Fibroblast of lung (primary cell): ENCODE results near the gene G0S2. TPM values are rescaled to one million over a fixed set of nuclear protein-coding genes. Genes with fewer than 3 reads are reported as not detected.
"Not testable (repeated sequence)": the region's sequence is repeated elsewhere in the genome, so short reads cannot be mapped to it uniquely, and the experiment has no call there.

Source experiments
- DNase-seq, 2 donors: peaks; one replicate each; pipeline versions ENCODE4 v3.0.0 to v3.0.0-alpha.2; 2010; ENCODE audit warnings: low read depth in 2 of 2
- H2AFZ ChIP-seq: 2 replicates; pipeline ENCODE4 v1.5.1; 2012; ENCODE audit warnings: low read length, control low read depth, inconsistent platforms
- H3K27ac ChIP-seq: 2 replicates; pipeline ENCODE4 v1.5.1; 2011; ENCODE audit warnings: low read length, control low read depth; ENCODE audit not compliant: insufficient read depth
- H3K27me3 ChIP-seq: 2 replicates; pipeline ENCODE4 v1.5.1; 2011; ENCODE audit warnings: mild to moderate bottlenecking, low read length; ENCODE audit not compliant: control insufficient read depth, insufficient read depth
- H3K36me3 ChIP-seq: 2 replicates; pipeline ENCODE4 v1.5.1; 2011; ENCODE audit warnings: low read length; ENCODE audit not compliant: control insufficient read depth, insufficient read depth
- H3K4me1 ChIP-seq: 2 replicates; pipeline ENCODE4 v1.5.1; 2011; ENCODE audit warnings: low read length; ENCODE audit not compliant: control insufficient read depth, insufficient read depth; ENCODE audit errors: extremely low read depth
- H3K4me2 ChIP-seq: 2 replicates; pipeline ENCODE4 v1.5.1; 2011; ENCODE audit warnings: low read length, control low read depth; ENCODE audit not compliant: insufficient read depth; ENCODE audit errors: extremely low read depth
- H3K4me3 ChIP-seq, 4 experiments: fragments of 200-600 bp in 1 of 4; sonication (generic) in 1 of 4; replicated peaks in 1 of 4; 2 replicates each; pipeline ENCODE4 v1.5.1; 2011 to 2016; ENCODE audit warnings: low read length in 4 of 4, low read depth in 3 of 4, mild to moderate bottlenecking in 3 of 4, control low read depth in 2 of 4, inconsistent platforms in 1 of 4, mixed read lengths in 1 of 4; ENCODE audit not compliant: insufficient read depth in 1 of 4; ENCODE audit errors: control extremely low read depth in 1 of 4
- H3K79me2 ChIP-seq: 2 replicates; pipeline ENCODE4 v1.5.1; 2012; ENCODE audit warnings: mild to moderate bottlenecking, low read length, inconsistent platforms; ENCODE audit not compliant: control insufficient read depth, insufficient read depth
- H3K9ac ChIP-seq: 2 replicates; pipeline ENCODE4 v1.5.1; 2011; ENCODE audit warnings: mild to moderate bottlenecking, low read length, control low read depth; ENCODE audit not compliant: insufficient read depth
- H3K9me3 ChIP-seq: 2 replicates; pipeline ENCODE4 v1.5.1; 2012; ENCODE audit warnings: low read depth, low read length; ENCODE audit not compliant: control insufficient read depth, insufficient read depth
- H4K20me1 ChIP-seq: 2 replicates; pipeline ENCODE4 v1.5.1; 2011; ENCODE audit warnings: low read length; ENCODE audit not compliant: control insufficient read depth, insufficient read depth; ENCODE audit errors: extremely low read depth
- CTCF ChIP-seq, 2 donors: IDR thresholded peaks in 1 of 2; conservative IDR thresholded peaks in 1 of 2; 1 replicate in 1 of 2; 2 replicates in 1 of 2; pipeline ENCODE4 v1.5.1; 2011 to 2012; ENCODE audit warnings: low read length in 2 of 2, control low read depth in 1 of 2, inconsistent platforms in 1 of 2, low read depth in 1 of 2, mild to moderate bottlenecking in 1 of 2
- EZH2 ChIP-seq: IDR thresholded peaks from 2 replicates; pipeline ENCODE4 v1.5.1; 2012; ENCODE audit warnings: low read length, control low read depth, mild to moderate bottlenecking; ENCODE audit errors: missing control alignments
- polyA plus RNA-seq, 2 donors: library from polyadenylated mRNA; depleted of rRNA in 1 of 2; stranded (reverse) in 1 of 2; unstranded in 1 of 2; fragments of >200 nt; gene quantifications; 2 replicates each; pipeline ENCODE4 v1.2.1, GENCODE V29; 2011 to 2012; ENCODE audit warnings: missing spikeins in 1 of 2
- total RNA-seq: library from RNA; depleted of rRNA; stranded (reverse); fragments of >200 nt; gene quantifications from 2 replicates; pipeline ENCODE4 v1.2.1, GENCODE V29; 2014

Gene G0S2
- total and polyA plus RNA-seq, 2 donors (not counting 1 experiment from before 2014, with no cell fraction given) = 3.9 to 79.1 TPM

GRCh38 chr1:209697126-209697525 is 21.9 kb downstream of the G0S2 start:
- H3K27me3 ChIP-seq = no peaks in the 10 kb centered on the region
- H3K79me2 ChIP-seq = no peaks in the 10 kb centered on the region
- no peaks in the 10 kb centered on the region for H3K36me3 ChIP-seq
- H3K9ac ChIP-seq = no peak overlapping the region
- no peak overlapping the region for H3K4me3 ChIP-seq
- H3K9me3 ChIP-seq = no peaks in the 10 kb centered on the region
- no peak for DNase-seq
- no peak overlapping the region for H2AFZ ChIP-seq
- TF ChIP-seq CTCF (conservative IDR thresholded peaks at IDR 0.05 in 1 of 2, IDR thresholded peaks at IDR 0.05 in 1 of 2; ENCODE audit: low read depth in 1 of 2, low read length in 2 of 2) = no peak
- no peak for TF ChIP-seq EZH2
- no peak overlapping the region for H3K4me2 ChIP-seq
- no peak overlapping the region for H3K27ac ChIP-seq
- peaks cover 2% of the 10 kb centered on the region for H3K4me1 ChIP-seq
- H4K20me1 ChIP-seq = no peaks in the 10 kb centered on the region

GRCh38 chr1:209700686-209701085 is 25.5 kb downstream of the G0S2 start:
- not testable (repeated sequence) for H3K79me2 ChIP-seq, H3K4me2 ChIP-seq, H3K27me3 ChIP-seq, H3K4me3 ChIP-seq, H3K4me1 ChIP-seq, H3K9ac ChIP-seq, H3K9me3 ChIP-seq, H2AFZ ChIP-seq, DNase-seq, H3K27ac ChIP-seq, H3K36me3 ChIP-seq, H4K20me1 ChIP-seq

- no peaks in the 10 kb centered on the region for H3K36me3 ChIP-seq
- no peak for DNase-seq
- H3K27ac ChIP-seq = no peak overlapping the region
- no peak overlapping the region for H2AFZ ChIP-seq
- H3K9ac ChIP-seq = no peak overlapping the region
- TF ChIP-seq CTCF (conservative IDR thresholded peaks at IDR 0.05 in 1 of 2, IDR thresholded peaks at IDR 0.05 in 1 of 2; ENCODE audit: low read depth in 1 of 2, low read length in 2 of 2) (no peak), EZH2 (no peak)
- no peaks in the 10 kb centered on the region for H3K27me3 ChIP-seq
- peaks cover 6% of the 10 kb centered on the region for H3K4me1 ChIP-seq
- H4K20me1 ChIP-seq = no peaks in the 10 kb centered on the region
- H3K79me2 ChIP-seq = no peaks in the 10 kb centered on the region
- no peak overlapping the region for H3K4me2 ChIP-seq
- H3K4me3 ChIP-seq = no peak overlapping the region
- H3K9me3 ChIP-seq = no peaks in the 10 kb centered on the region
Observed at GRCh38 chr1:209702832-209703231, 27.6 kb downstream of the G0S2 start.
